Activated CD4-positive, CD25-positive, alpha-beta regulatory T cell treated with anti-CD3 and anti-CD28 coated beads, Interleukin-2, amount 50 U/mL, for 16 hours (primary cell): Measurements from ENCODE around the gene NET1.
"Not testable (repeated sequence)": the region's sequence is repeated elsewhere in the genome, so short reads cannot be mapped to it uniquely, and the experiment has no call there.

Experiments
- DNase-seq: peaks from one replicate; pipeline ENCODE4 v3.0.0-alpha.2; 2020; ENCODE audit warnings: low read depth, low spot score

Gene NET1

GRCh38 chr10:5462841-5463293 lies 50.5 kb downstream of the NET1 start:
- DNase-seq = no peak

GRCh38 chr10:5464546-5464945 lies 52.2 kb downstream of the NET1 start:
- DNase-seq = no peak

DNA sequence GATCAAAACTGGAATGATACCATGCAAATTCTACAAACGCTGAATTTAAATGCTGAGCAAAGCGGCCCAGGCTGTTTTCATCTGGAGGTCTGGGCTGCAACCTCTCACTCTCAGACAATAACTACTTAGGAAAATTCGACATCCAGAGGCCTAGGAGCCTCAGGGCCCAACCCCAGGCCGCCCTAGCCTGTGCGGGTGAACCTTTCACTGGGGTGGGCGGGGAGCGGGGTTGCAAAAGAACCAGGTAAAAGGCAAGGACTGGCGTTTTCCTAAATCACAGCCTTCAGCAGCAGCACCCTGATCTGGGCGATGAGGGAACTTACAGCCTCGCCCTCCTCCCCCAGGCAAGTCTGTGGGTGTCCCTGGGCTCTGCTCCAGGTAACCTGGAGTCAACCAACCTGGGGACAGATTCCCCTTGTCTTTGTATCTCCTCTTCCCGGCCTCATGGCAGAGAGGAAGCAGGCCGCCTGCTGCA lies 53.7 kb downstream of the NET1 start:
- no peak for DNase-seq

- DNase-seq = no peak
Measured at GRCh38 chr10:5466451-5467206, 54.3 kb downstream of the NET1 start.

DNA sequence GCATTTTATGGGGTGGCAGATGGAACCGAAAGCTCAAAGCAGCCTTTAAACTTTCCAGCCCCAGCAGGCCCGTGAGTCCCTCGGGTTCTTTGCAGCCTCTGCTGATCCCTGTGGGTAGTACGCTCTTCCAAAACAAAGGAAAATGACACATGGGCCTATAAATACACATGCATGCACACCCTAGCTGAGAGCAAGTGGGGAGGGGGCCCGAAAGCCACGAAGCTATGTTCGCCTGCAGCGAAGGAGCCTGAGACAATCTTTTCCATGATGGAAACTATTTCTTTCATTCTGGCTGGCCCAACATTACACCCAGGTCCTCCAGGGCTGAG lies 54.8 kb downstream of the NET1 start:
- DNase-seq = no peak

- DNase-seq = no peak
Measured at GRCh38 chr10:5467634-5468255, 55.4 kb downstream of the NET1 start.

DNA sequence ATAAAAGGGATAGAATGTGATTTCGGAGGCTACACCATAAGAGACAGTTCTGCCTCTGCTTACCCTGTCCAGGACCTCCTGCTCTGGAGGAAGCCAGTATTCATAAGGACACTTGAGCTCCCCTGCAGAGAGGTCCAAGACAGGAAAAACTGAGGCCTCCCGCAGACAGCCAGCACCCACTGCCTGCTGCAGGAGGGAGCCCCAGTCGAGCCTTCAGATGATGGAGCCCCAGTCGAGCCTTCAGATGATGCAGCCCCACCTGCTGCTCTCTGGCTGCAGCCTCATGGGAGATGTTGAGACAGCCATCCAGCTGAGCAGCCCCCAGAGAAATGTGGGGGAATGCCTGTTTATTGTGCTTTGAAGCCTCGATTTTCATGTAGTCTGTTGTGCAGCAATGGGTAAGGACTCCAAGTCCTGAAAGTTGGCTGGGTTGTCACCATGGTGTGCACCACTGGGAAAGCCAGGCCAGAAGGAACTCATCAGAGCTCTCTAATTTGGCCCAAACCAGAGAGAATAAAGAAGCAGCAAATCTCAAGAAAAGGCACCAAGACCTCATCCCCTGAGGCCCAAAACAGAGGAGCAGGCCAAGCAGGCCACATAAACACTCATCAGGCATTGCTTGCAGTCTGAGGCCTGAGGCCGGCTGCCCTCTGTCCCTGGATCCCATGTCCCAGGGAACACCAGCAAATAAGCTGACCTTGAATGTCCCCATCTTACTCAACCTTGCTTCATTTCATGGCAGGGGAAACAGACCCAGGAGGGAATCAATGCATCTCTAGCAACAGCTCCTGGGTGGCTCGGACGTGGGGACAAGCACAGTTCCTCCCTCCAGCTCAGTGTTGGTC lies 56.1 kb downstream of the NET1 start:
- no peak for DNase-seq

- no peak for DNase-seq
Measured at GRCh38 chr10:5469353-5470061, 57.1 kb downstream of the NET1 start.

GRCh38 chr10:5470062-5470751 lies 57.9 kb downstream of the NET1 start:
- no peak for DNase-seq

- DNase-seq = not testable (repeated sequence)
Measured at GRCh38 chr10:5474642-5475041, 62.3 kb downstream of the NET1 start.

- not testable (repeated sequence) for DNase-seq
Measured at GRCh38 chr10:5475088-5475487, 62.7 kb downstream of the NET1 start.

- DNase-seq = not testable (repeated sequence)
Measured at GRCh38 chr10:5475974-5476807, 63.8 kb downstream of the NET1 start.

- no peak for DNase-seq
Measured at GRCh38 chr10:5476918-5477525, 64.7 kb downstream of the NET1 start.

- DNase-seq = no peak
Measured at GRCh38 chr10:5477948-5478693, 65.8 kb downstream of the NET1 start.

- DNase-seq = no peak
Measured at GRCh38 chr10:5478694-5479305, 66.4 kb downstream of the NET1 start.

GRCh38 chr10:5479481-5480161 lies 67.3 kb downstream of the NET1 start:
- DNase-seq = no peak

DNA sequence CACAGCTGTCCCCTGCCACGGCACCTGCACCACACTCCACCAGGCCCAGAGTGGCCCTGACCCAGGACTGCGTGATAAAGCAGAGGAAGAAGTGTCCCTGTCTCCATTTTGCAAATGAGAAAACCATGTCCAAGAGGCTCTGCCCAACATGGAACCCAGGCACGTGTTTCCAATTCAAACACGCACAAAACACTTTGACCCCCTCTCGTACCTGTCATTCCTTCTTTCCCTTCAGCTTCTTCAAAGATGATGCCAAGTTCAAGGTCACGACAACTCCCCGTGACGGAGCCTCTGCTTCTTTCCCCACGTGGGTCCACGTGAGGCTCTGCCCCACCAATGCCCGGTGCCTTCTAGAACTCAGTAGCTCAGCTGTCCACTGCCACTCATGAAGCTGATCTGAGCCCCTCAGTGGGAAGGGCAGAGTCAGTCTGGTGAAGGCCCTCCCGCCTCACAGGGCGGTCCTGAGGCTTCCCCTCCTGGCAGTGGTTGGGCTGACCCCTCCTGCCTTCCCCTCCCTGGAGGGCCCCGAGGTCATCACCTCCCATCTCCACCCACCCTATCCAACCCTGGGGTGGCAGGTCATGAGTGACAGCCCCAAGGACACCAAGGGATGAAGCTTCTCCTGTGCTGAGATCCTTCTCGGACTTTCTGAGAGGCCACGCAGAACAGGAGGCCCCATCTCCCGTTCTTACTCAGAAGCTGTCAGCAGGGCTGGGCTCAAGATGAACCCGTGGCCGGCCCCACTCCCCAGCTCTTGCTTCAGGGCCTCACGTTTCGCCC lies 68.0 kb downstream of the NET1 start:
- DNase-seq = no peak
